BJ (cell line): ENCODE results near the gene LACC1. TPM values are rescaled to one million over a fixed set of nuclear protein-coding genes. Genes with fewer than 3 reads are reported as not detected.
A peak's percentile ranks its signal among the peaks of the same experiment; 100 is the strongest.

Experiments used
- CTCF ChIA-PET: fragments of 350-600 bp; formaldehyde crosslinking; extraction: SDS; loops from one replicate; lab custom pipeline; 2021; ENCODE audit warnings: antibody characterized with exemption, inconsistent platforms; lab: Yijun Ruan, JAX
- POLR2A ChIA-PET: fragments of 300-600 bp; sonication (Branson Sonifier 250); formaldehyde crosslinking; extraction: SDS; loops from one replicate; lab custom pipeline; 2021; ENCODE audit warnings: antibody characterized with exemption; lab: Charles Lee
- DNase-seq: peaks from one replicate; pipeline ENCODE4 v3.0.0-alpha.2; 2011; ENCODE audit warnings: low read depth
- H3K27me3 ChIP-seq: 2 replicates; pipeline ENCODE4 v1.6.0; 2011; ENCODE audit warnings: low read length; ENCODE audit not compliant: control insufficient read depth, insufficient read depth
- H3K36me3 ChIP-seq: 2 replicates; pipeline ENCODE4 v1.5.1; 2011; ENCODE audit warnings: low read length; ENCODE audit not compliant: control insufficient read depth, insufficient read depth
- H3K4me3 ChIP-seq: 2 replicates; pipeline ENCODE4 v1.5.1; 2011; ENCODE audit warnings: low read depth, mild to moderate bottlenecking, control low read depth, low read length
- CTCF ChIP-seq: IDR thresholded peaks from 2 replicates; pipeline ENCODE4 v1.5.1; 2011; ENCODE audit warnings: low read depth, mild to moderate bottlenecking, control low read depth, inconsistent platforms, low read length, moderate library complexity; ENCODE audit not compliant: insufficient read depth
- polyA plus RNA-seq: library from polyadenylated mRNA; depleted of rRNA; stranded (reverse); fragments of >200 nt; gene quantifications from 2 replicates; pipeline ENCODE4 v1.2.3, GENCODE V29; 2011

Gene LACC1
- polyA plus RNA-seq, 1 experiment, result 3.6 TPM

DNA sequence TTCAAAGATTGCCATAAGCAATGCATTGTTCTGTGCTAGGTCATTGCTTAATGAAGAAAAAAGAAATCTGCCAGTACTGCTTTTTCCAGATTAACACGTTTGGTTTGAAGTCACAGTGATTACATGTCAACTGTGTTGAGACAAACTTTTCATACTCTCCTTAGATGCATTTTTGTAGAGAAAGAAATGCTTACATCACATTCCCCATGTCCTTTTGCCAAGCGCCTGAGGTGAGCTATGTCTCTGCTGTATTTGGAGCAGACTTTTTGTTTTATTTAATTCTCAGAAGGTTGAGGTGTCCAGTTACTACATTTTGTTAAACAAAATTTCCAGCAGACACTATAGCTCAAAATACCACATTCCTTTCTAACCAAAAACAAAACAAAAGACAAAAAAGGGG is 16.2 kb downstream of the LACC1 start:
- H3K36me3 ChIP-seq, result no peaks in the 10 kb centered on the region
- DNase-seq, result no peak
- TF ChIP-seq CTCF, result no peak
- H3K4me3 ChIP-seq, result no peak overlapping the region
- H3K27me3 ChIP-seq, result no peaks in the 10 kb centered on the region
- CTCF ChIA-PET, result interaction anchor here (0.7 to 1.7 kb wide), 4 partner anchors 9 to 549 kb away, joined by 3 to 7 read pairs (median 4); no protein-coding TSS in a partner anchor
- POLR2A ChIA-PET, result no interaction called here

- POLR2A ChIA-PET, result no interaction called here
- H3K4me3 ChIP-seq, result no peak overlapping the region
- H3K36me3 ChIP-seq, result no peaks in the 10 kb centered on the region
- no peaks in the 10 kb centered on the region for H3K27me3 ChIP-seq
- CTCF ChIA-PET, result interaction anchor here (0.9 to 3.2 kb wide), 12 partner anchors 9 to 564 kb away, joined by 3 to 18 read pairs (median 4); no protein-coding TSS in a partner anchor
- no peak for DNase-seq
- peak; percentile 54 for TF ChIP-seq CTCF
Observed at GRCh38 chr13:43905435-43906031, 25.8 kb downstream of the LACC1 start.

DNA sequence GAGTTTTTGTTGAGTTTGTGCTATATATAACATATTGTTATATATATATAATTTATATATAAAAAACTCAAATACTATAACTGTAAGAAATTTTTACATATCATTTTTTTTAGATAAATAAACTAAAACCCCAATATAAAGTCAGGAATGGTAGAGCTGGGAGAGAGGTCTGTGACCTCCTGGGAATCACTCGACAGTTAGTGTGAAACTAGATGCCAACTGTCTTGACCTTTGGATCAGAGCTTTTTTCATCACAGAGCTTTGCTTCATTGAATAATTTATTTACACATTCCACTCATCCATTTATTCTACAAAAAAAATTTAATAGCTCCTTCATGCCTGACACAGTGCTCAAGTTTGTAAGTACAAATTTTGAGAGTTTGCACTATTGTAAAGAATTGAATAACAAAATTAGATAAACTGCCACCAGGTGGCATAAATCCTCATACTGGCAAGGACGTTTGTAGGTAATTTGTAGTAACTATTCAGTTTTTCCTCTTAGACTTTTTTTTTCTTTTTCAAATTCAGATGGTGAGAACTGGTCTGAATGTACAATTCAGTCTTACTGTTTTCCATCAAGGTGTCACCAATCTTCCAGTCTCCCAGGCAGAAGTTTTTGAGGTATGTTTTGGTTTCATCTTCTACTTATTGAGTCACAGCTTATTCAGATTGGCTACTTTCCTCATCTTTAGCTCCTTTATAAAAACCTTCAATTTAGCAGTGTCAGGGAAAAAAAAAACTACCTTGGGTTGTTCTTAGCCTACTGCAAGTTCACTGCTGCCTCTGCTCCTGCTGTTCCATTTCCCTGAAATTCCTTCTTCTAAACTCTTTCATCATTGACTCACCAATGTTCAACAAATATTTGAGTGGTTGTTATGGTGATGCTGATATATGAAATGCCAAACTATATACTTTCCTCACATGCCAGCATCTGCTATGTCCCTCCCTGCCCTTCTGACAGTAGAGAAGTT is 28.7 kb downstream of the LACC1 start:
- Histone ChIP-seq H3K27me3 (peaks cover 4% of the 10 kb centered on the region; the same call in 1 of the 2 replicates), H3K36me3 (no peaks in the 10 kb centered on the region), H3K4me3 (no peak overlapping the region)
- POLR2A ChIA-PET, result interaction anchor here (0.7 kb wide), 1 partner anchor 367 kb away, joined by 5 read pairs; no protein-coding TSS in a partner anchor
- no peak for DNase-seq
- peak; percentile 44 for TF ChIP-seq CTCF
- CTCF ChIA-PET, result interaction anchor here (0.6 to 2.4 kb wide), 32 partner anchors 8 to 1523 kb away, joined by 3 to 24 read pairs (median 4); no protein-coding TSS in a partner anchor

DNA sequence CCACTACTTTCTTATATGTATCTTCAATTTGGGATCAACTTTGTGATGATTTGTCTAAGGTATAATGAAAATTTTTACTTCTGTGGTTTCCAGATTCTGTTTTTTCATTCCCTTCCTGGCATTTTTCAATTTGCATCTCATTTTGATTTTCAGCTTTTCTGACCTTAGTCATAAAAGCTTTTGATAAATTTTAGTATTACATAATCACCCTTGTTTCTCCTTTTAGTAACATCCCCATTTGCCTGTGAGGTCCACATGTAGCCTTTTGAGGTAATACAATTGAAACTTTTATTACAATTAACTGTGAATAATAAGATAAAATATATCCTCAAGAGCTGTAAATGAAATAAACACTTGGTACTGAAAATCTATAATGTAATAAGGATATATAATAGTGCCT is 31.2 kb downstream of the LACC1 start:
- DNase-seq, result no peak
- Histone ChIP-seq H3K36me3 (no peaks in the 10 kb centered on the region), H3K4me3 (no peak overlapping the region), H3K27me3 (peaks cover 4% of the 10 kb centered on the region; the same call in 1 of the 2 replicates)
- ChIA-PET POLR2A (no interaction called here), CTCF (interaction anchor here (0.7 kb wide), 1 partner anchor 565 kb away, joined by 3 read pairs; no protein-coding TSS in a partner anchor)
- TF ChIP-seq CTCF, result no peak

- TF ChIP-seq CTCF, result no peak
- no peak for DNase-seq
- Histone ChIP-seq H3K27me3 (peaks cover 4% of the 10 kb centered on the region; the same call in 1 of the 2 replicates), H3K36me3 (no peaks in the 10 kb centered on the region), H3K4me3 (no peak overlapping the region)
- CTCF ChIA-PET, result interaction anchor here (0.6 to 0.7 kb wide), 2 partner anchors 527 to 565 kb away, joined by 3 to 4 read pairs; no protein-coding TSS in a partner anchor
- POLR2A ChIA-PET, result no interaction called here
Observed at GRCh38 chr13:43911278-43911677, 31.6 kb downstream of the LACC1 start.
